GM21367 (cell line): ENCODE data around the gene RGS6.

Experiments used
- ATAC-seq: cut with Tn5 transposase; IDR thresholded peaks from one replicate; pipeline ENCODE4 v1.9.1; 2021; ENCODE audit not compliant: unreplicated experiment

The RGS6 gene

DNA sequence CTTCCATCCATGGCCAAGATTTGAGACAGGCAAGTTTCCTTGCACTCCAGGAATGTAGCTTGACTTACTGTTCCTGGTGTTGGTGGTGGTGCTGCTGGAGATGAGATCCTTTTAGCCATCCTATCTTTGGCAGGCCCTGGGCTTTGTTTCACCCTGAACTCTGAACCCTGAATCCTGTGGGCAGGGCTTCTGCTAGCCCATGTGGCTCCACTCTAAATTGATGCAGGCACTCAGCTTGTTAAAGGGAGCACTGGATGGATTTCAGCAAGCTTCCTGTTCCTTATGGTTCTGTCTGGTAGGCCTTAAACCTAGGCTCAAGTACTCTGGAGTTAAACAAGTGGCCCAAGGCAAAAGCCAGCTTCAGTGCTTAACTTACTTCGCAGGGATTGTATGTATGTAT lies 138.2 kb downstream of the RGS6 start:
- no peak for ATAC-seq

DNA sequence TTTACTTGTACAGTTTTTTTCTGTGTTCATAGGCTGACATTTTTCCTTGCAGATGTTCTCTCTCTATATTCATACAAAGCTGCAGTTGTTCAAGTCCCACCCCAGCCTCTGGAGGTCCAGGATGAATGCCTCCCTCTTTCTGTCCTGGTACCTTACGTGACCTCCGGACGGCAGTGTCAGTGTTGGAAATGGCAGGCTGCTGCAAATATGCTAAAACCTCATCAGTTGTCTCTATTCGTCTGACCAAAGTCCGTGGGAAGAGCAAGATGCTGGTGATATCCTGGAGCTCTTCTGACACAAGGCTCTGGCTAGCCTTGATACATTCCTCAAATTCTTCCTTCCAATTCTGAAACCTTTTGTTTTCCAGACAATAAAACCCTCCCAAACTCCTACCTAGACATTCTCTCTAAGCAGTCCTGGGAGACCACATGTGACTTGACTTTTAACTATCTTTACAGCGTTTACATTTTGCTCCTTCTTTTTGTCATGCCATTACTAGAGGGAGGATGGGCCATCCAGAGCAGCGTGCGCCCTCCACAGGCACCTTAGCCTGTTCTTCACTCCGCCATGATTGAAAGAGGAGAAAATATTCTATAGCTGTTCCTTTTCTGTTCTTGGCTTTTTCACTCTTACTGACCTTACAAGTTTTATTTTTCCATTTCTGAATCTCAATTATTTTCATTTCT lies 143.6 kb downstream of the RGS6 start:
- ATAC-seq = no peak

DNA sequence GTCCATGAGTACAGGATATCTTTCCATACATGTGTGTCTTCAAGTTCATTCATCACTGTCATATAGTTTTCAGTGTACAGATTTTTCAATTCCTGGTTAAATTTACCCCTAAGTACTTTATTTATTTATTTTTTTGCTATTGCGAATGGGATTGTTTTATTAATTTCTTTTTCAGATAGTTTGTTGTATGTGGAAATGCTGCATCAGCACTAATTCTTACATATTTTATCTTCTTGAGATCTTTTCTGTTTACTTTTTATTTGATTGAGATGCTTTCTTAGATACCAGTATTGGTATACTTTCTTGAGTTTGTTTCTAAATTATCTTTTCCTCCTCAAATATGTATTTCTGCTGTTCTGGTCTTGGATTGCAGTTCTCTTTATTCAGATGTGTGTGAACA lies 148.9 kb downstream of the RGS6 start:
- ATAC-seq = no peak

DNA sequence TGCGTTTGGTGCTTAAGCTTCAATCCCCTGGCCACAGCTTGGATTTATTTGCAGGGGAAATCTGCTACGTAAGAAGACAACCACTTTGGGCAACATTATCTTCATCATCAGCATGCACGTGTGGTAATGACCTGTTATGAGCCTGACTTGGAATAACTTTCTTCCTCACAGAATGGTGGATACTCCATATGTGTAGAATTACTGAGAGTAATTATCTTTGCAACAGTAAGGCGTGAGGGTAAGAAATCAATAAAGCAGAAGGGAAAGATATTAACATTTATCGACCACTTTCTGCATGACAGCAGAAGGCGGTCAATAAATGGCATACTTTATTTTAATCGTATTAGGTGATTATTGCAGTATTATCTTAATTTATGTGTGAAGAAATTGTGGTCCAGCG lies 152.7 kb downstream of the RGS6 start:
- no peak for ATAC-seq

- ATAC-seq = no peak
These were observed 157.4 kb downstream of the RGS6 start for GRCh38 chr14:72089625-72090024.

DNA sequence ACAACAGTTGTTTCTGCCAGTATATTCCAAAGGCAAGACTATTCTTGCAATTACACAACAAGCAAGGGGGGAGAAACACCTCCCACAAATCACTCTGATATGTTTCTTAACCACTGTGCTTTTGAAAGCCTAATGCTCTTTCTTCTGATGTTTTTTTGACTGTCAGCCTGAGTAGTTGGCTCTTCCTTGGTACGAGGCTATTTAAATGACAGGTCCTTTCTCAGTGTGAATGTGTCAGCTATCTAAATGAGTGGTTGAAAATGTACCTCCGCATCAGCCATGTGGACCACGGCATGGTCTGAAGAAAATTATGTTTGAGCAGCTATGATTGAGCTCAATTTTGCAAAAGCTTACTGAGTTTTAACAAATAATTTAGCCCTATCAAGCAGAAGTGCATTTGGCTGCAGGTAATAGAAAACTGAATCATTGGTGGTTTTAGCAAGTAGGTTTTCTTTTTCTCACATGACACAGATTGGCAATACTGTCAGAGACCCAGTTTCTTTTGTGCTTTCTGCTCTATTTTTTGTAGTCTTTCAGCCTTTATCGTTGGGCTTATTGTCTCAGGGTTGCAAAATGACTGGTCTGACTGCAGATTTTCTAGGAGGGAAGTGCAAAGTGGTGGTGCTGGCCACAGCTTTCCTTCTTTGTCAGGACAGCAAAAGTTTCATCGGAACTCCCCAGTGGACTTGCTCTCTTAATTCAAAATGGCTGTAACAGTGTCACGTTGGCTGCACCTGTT lies 162.8 kb downstream of the RGS6 start:
- no peak for ATAC-seq

- ATAC-seq = no peak
These were observed 165.0 kb downstream of the RGS6 start for GRCh38 chr14:72097173-72097783.

- no peak for ATAC-seq
These were observed 166.0 kb downstream of the RGS6 start for GRCh38 chr14:72098210-72098609.

GRCh38 chr14:72099566-72099965 lies 167.3 kb downstream of the RGS6 start:
- no peak for ATAC-seq

DNA sequence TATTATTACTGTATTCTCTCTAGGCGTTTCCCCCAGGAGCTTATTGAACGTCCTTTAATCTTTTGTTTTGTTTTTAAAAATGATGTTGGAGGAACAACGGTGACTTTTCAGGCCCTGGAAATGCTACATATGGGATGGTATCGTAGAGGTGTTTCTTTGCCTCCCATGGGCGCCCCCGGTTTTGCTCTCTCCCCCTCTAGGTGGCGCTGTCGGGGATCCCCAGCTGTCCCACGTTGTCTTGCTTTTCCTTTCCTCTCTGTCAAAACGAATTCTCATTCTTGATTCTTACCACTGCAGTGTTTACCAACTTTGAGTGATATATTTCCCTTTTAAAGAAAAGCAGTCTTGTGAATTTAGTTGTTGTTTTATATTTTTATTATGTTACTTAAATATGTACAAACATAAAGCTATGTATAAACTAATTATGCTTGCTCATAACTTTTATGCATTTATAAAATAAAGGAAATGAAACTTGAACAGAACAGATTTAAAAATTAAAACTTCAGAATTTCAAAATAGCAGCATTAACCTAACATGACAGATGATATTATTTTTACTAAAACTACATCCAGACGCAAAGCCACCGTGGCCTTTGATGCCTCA lies 171.9 kb downstream of the RGS6 start:
- ATAC-seq = no peak

DNA sequence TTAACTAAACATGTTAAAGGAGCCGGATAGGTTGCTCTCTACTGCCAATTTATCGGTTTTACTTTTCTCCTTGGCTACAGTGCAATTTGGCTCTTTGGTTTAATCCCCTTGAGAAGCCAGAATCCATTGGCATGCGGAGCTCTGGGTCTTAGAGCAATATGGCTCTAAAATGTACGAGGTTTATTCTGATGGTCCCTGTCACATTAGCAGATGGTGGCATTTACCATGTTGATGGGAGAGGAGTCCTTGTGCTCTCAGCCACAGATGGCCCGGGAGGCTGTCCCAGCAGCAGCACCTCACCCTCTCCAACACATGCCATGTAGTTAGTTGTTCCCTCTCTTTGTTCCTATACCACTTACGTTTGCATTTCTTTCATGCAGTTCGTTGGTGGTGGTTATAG lies 179.7 kb downstream of the RGS6 start:
- ATAC-seq = no peak

- no peak for ATAC-seq
These were observed 186.6 kb downstream of the RGS6 start for GRCh38 chr14:72118841-72119240.

- no peak for ATAC-seq
These were observed 188.1 kb downstream of the RGS6 start for GRCh38 chr14:72120315-72120714.

GRCh38 chr14:72123755-72124154 lies 191.5 kb downstream of the RGS6 start:
- no peak for ATAC-seq

- ATAC-seq = no peak
These were observed 191.9 kb downstream of the RGS6 start for GRCh38 chr14:72124171-72124570.

- no peak for ATAC-seq
These were observed 193.9 kb downstream of the RGS6 start for GRCh38 chr14:72126091-72126490.

DNA sequence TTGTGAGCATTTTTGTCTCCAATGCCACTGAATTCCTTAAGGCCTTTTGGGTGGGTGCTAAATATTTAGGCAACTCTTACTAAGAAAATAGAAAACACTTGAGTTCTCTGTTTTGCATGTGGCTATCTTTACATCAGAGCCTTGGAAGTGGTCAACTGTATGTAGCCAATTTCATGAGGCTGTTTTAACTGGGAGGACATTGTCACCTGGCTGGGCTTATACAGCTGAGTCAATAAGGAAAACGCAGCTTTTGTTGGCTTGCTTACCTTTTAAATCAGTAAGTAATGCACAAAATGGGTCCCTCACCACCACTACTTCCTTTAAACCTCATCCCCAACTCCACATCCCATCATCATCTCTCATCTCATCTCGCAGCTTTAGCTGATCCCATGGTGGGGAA lies 194.3 kb downstream of the RGS6 start:
- no peak for ATAC-seq

DNA sequence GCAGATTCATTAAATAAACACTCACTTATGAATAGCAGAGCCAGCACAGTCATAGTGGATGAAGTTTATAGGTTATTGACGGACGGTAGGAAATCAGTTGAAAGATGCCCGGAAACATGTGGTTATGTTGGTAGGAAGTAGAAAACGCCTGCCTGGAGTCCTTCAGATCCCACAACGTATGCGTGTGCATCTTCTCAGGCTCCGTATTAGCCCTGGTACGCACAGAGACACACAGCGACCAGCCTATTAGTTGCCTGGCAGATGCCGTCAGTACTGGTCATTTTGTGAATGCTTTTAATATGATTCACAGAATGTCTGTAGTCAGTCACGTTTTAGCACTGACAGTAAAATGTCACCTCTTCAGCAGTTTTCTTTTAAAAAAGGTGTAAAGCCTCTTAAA lies 196.4 kb downstream of the RGS6 start:
- ATAC-seq = no peak

DNA sequence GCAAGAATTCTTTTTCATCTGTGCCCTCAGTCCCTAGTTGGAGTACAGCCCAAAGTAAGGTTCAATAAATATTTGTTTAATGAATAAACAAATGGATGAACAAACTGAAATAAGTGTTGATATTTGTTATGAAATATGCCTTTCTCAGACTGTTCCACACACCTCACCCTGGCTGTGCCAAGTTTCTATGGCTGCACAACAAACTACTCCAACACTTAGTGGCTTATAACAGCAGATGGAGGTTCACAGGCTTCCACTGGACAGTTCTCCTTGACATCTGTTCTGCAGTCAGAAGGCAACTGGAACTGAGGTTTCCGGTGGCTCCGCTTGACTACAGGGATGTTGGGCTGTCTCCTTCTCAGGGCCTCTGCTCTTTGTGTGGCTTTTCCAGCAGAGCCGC lies 197.1 kb downstream of the RGS6 start:
- ATAC-seq = no peak

GRCh38 chr14:72141084-72141483 lies 208.9 kb downstream of the RGS6 start:
- ATAC-seq = no peak

DNA sequence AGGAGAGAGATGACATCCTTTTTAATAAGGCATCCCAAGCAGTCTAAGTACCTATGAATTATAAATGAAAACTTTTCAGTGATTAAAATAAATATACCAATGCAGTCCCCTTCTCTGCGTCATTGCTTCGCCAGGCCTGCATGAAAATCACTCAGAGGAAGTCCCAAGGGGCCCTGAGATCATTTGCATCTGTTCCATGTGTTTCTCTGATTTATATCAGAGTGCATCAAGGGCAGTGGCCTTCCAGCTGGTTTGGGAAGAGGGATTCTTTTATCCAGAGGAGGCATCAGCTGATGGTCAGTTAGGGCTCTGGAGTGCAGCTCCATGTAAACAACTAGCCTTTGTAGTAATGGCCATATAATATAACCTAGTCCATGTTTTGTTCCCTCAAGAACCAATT lies 210.1 kb downstream of the RGS6 start:
- no peak for ATAC-seq

- no peak for ATAC-seq
These were observed 214.0 kb downstream of the RGS6 start for GRCh38 chr14:72146241-72146640.
